Mesenchymal stem cell (in vitro differentiated cells and primary cell): ENCODE results near the gene DYNLT1.
A peak's percentile ranks its signal among the peaks of the same experiment; 100 is the strongest.

ENCODE experiments used
- DNase-seq: peaks from one replicate; pipeline ENCODE4 v3.0.0-alpha.2; 2013
- H2AFZ ChIP-seq: one replicate; pipeline ENCODE4 v1.6.1; 2013; ENCODE audit warnings: low read depth, mild to moderate bottlenecking, control low read depth, inconsistent platforms, low read length, moderate library complexity
- H2AK5ac ChIP-seq: 2 replicates; pipeline ENCODE4 v1.6.1; 2013; ENCODE audit warnings: low read length, moderate library complexity, mild to moderate bottlenecking, inconsistent platforms; ENCODE audit not compliant: severe bottlenecking
- H2BK120ac ChIP-seq: one replicate; pipeline ENCODE4 v1.6.1; 2013; ENCODE audit warnings: low read depth, mild to moderate bottlenecking, inconsistent platforms, low read length, moderate library complexity
- H2BK12ac ChIP-seq, 2 experiments: one replicate each; pipeline ENCODE4 v1.6.1; 2013; ENCODE audit warnings: inconsistent platforms in 2 of 2, low read length in 2 of 2, mild to moderate bottlenecking in 2 of 2, moderate library complexity in 2 of 2, control low read depth in 1 of 2
- H2BK15ac ChIP-seq: one replicate; pipeline ENCODE4 v1.6.1; 2013; ENCODE audit warnings: mild to moderate bottlenecking, low read depth, inconsistent platforms; ENCODE audit not compliant: poor library complexity, severe bottlenecking
- H2BK5ac ChIP-seq: 2 replicates; pipeline ENCODE4 v1.6.1; 2013; ENCODE audit warnings: low read depth, mild to moderate bottlenecking, low read length, control low read depth, inconsistent platforms; ENCODE audit not compliant: poor library complexity, severe bottlenecking
- H3K14ac ChIP-seq, 2 experiments: one replicate each; pipeline ENCODE4 v1.6.1; 2013; ENCODE audit warnings: inconsistent platforms in 2 of 2, low read length in 2 of 2, control low read depth in 1 of 2, mild to moderate bottlenecking in 1 of 2, moderate library complexity in 1 of 2
- H3K18ac ChIP-seq, 2 experiments: one replicate each; pipeline ENCODE4 v1.6.1; 2013; ENCODE audit warnings: inconsistent platforms in 2 of 2, low read length in 2 of 2, control low read depth in 1 of 2, low read depth in 1 of 2, mild to moderate bottlenecking in 1 of 2
- H3K23ac ChIP-seq, 2 experiments: one replicate each; pipeline ENCODE4 v1.6.1; 2013; ENCODE audit warnings: inconsistent platforms in 2 of 2, low read length in 2 of 2, mild to moderate bottlenecking in 2 of 2, moderate library complexity in 2 of 2, control low read depth in 1 of 2
- H3K27ac ChIP-seq: 2 replicates; pipeline ENCODE4 v1.5.1; 2013; ENCODE audit warnings: mild to moderate bottlenecking, moderate library complexity, low read length, control low read depth, inconsistent platforms; ENCODE audit not compliant: poor library complexity, severe bottlenecking
- H3K27me3 ChIP-seq, 2 experiments: 2 replicates each; pipeline versions ENCODE4 v1.6.1 to v1.7.0; 2013; ENCODE audit warnings: low read length in 2 of 2, mild to moderate bottlenecking in 2 of 2, moderate library complexity in 2 of 2, control low read depth in 1 of 2, inconsistent platforms in 1 of 2; ENCODE audit not compliant: control insufficient read depth in 1 of 2, insufficient read depth in 1 of 2
- H3K36me3 ChIP-seq, 2 experiments: 2 replicates each; pipeline versions ENCODE4 v1.6.1 to v1.7.0; 2013; ENCODE audit warnings: low read length in 2 of 2, control low read depth in 1 of 2, inconsistent platforms in 1 of 2, low read depth in 1 of 2, mild to moderate bottlenecking in 1 of 2; ENCODE audit not compliant: insufficient read depth in 2 of 2, control insufficient read depth in 1 of 2
- H3K4ac ChIP-seq, 2 experiments: one replicate each; pipeline ENCODE4 v1.6.1; 2013; ENCODE audit warnings: inconsistent platforms in 2 of 2, low read length in 2 of 2, mild to moderate bottlenecking in 2 of 2, moderate library complexity in 2 of 2, control low read depth in 1 of 2, low read depth in 1 of 2
- H3K4me1 ChIP-seq: 2 replicates; pipeline ENCODE4 v1.6.1; 2013; ENCODE audit warnings: low read depth, low read length, control low read depth; ENCODE audit not compliant: control insufficient read depth, insufficient read depth
- H3K4me2 ChIP-seq: 2 replicates; pipeline ENCODE4 v1.6.1; 2013; ENCODE audit warnings: low read length, mild to moderate bottlenecking, inconsistent platforms; ENCODE audit not compliant: poor library complexity, severe bottlenecking
- H3K4me3 ChIP-seq, 2 experiments: 2 replicates each; pipeline versions ENCODE4 v1.5.1 to v1.7.0; 2013; ENCODE audit warnings: low read length in 2 of 2, mild to moderate bottlenecking in 2 of 2, control low read depth in 1 of 2, low read depth in 1 of 2; ENCODE audit not compliant: insufficient read depth in 1 of 2
- H3K79me1 ChIP-seq: replicated peaks from 2 replicates; pipeline ENCODE4 v1.6.1; 2013; ENCODE audit warnings: mild to moderate bottlenecking, control low read depth, low read length, inconsistent platforms; ENCODE audit not compliant: poor library complexity, severe bottlenecking
- H3K9ac ChIP-seq: 2 replicates; pipeline ENCODE4 v1.7.0; 2013; ENCODE audit warnings: mild to moderate bottlenecking, low read length, moderate library complexity
- H3K9me3 ChIP-seq: 2 replicates; pipeline ENCODE4 v1.7.0; 2013; ENCODE audit warnings: mild to moderate bottlenecking, low read length; ENCODE audit not compliant: control insufficient read depth
- H4K8ac ChIP-seq: one replicate; pipeline ENCODE4 v1.6.1; 2013; ENCODE audit warnings: inconsistent platforms, mild to moderate bottlenecking, low read length, moderate library complexity
- H4K91ac ChIP-seq: one replicate; pipeline ENCODE4 v1.6.1; 2013; ENCODE audit warnings: mild to moderate bottlenecking, low read length, inconsistent platforms
- WGBS: methylation state at CpG from one replicate; pipeline ENCODE4 v1.1.7; 2013; ENCODE audit warnings: mixed read lengths; 5-methylcytosine and 5-hydroxymethylcytosine counted together

Gene DYNLT1

GRCh38 chr6:158605266-158605878 lies 39.2 kb downstream of the DYNLT1 start:
- Histone ChIP-seq H2BK15ac (no peak overlapping the region), H3K18ac (no peak overlapping the region), H3K9me3 (no peaks in the 10 kb centered on the region), H2AK5ac (no peak overlapping the region), H3K27me3 (no peaks in the 10 kb centered on the region), H3K23ac (no peak overlapping the region), H3K4ac (no peak overlapping the region), H3K36me3 (peaks cover 48 to 64% of the 10 kb centered on the region in 2 experiments), H3K4me1 (no peaks in the 10 kb centered on the region), H3K4me3 (no peak overlapping the region), H3K27ac (no peak overlapping the region), H3K9ac (no peak overlapping the region), H3K79me1 (peaks cover 33% of the 10 kb centered on the region), H2AFZ (no peak overlapping the region), H2BK12ac (no peak overlapping the region), H2BK5ac (no peak overlapping the region), H2BK120ac (no peak overlapping the region), H4K91ac (no peak overlapping the region), H3K4me2 (no peak overlapping the region), H4K8ac (no peak overlapping the region), H3K14ac (no peak overlapping the region)
- 66% methylated on average over 13 of the region's 13 CpGs for WGBS
- peak; percentile 80 for DNase-seq

GRCh38 chr6:158604048-158604406 lies 40.5 kb downstream of the DYNLT1 start:
- H3K36me3 ChIP-seq: peaks cover 49 to 62% of the 10 kb centered on the region in 2 experiments
- H3K18ac ChIP-seq: no peak overlapping the region
- H3K27me3 ChIP-seq: no peaks in the 10 kb centered on the region
- no peak overlapping the region for H3K4me2 ChIP-seq
- no peak overlapping the region for H3K27ac ChIP-seq
- no peak overlapping the region for H2BK15ac ChIP-seq
- no peak overlapping the region for H3K9ac ChIP-seq
- H4K91ac ChIP-seq: no peak overlapping the region
- 97% methylated on average over 6 of the region's 6 CpGs for WGBS
- no peak overlapping the region for H4K8ac ChIP-seq
- H2BK120ac ChIP-seq: no peak overlapping the region
- H3K79me1 ChIP-seq: peaks cover 36% of the 10 kb centered on the region
- H2BK5ac ChIP-seq: no peak overlapping the region
- H3K4me3 ChIP-seq: no peak overlapping the region
- no peak overlapping the region for H2AK5ac ChIP-seq
- no peaks in the 10 kb centered on the region for H3K9me3 ChIP-seq
- peaks cover 1% of the 10 kb centered on the region for H3K4me1 ChIP-seq
- no peak overlapping the region for H3K4ac ChIP-seq
- H2BK12ac ChIP-seq: no peak overlapping the region
- no peak overlapping the region for H3K14ac ChIP-seq
- DNase-seq: no peak
- H3K23ac ChIP-seq: no peak overlapping the region
- no peak overlapping the region for H2AFZ ChIP-seq

GRCh38 chr6:158603261-158604047 lies 41.1 kb downstream of the DYNLT1 start:
- no peak overlapping the region for H2AK5ac ChIP-seq
- peaks cover 39% of the 10 kb centered on the region for H3K79me1 ChIP-seq
- H3K4me2 ChIP-seq: no peak overlapping the region
- H3K4me1 ChIP-seq: peaks cover 1% of the 10 kb centered on the region
- peak overlapping the region; percentile 79 for H4K8ac ChIP-seq
- peaks cover 48 to 59% of the 10 kb centered on the region in 2 experiments for H3K36me3 ChIP-seq
- no peak overlapping the region for H3K27ac ChIP-seq
- H2BK5ac ChIP-seq: no peak overlapping the region
- no peak overlapping the region for H3K4me3 ChIP-seq
- no peaks in the 10 kb centered on the region for H3K27me3 ChIP-seq
- H3K9ac ChIP-seq: no peak overlapping the region
- H2AFZ ChIP-seq: no peak overlapping the region
- H2BK120ac ChIP-seq: no peak overlapping the region
- no peak overlapping the region for H3K4ac ChIP-seq
- H2BK12ac ChIP-seq: no peak overlapping the region
- WGBS: 93% methylated on average over 14 of the region's 15 CpGs
- H3K14ac ChIP-seq: no peak overlapping the region
- no peak overlapping the region for H3K23ac ChIP-seq
- no peak overlapping the region for H4K91ac ChIP-seq
- H2BK15ac ChIP-seq: no peak overlapping the region
- no peak overlapping the region for H3K18ac ChIP-seq
- no peaks in the 10 kb centered on the region for H3K9me3 ChIP-seq
- DNase-seq: no peak

GRCh38 chr6:158599635-158600034 lies 44.9 kb downstream of the DYNLT1 start:
- Histone ChIP-seq H3K4me2 (no peak overlapping the region), H3K14ac (no peak overlapping the region), H3K4ac (no peak overlapping the region), H3K4me3 (no peak overlapping the region), H2BK120ac (no peak overlapping the region), H3K9ac (no peak overlapping the region), H4K8ac (no peak overlapping the region), H3K18ac (no peak overlapping the region), H4K91ac (no peak overlapping the region), H3K27ac (no peak overlapping the region), H3K9me3 (no peaks in the 10 kb centered on the region), H2BK5ac (no peak overlapping the region), H3K23ac (no peak overlapping the region), H2BK12ac (no peak overlapping the region), H2AFZ (no peak overlapping the region), H3K4me1 (peaks cover 1% of the 10 kb centered on the region), H2BK15ac (no peak overlapping the region), H3K27me3 (no peaks in the 10 kb centered on the region), H2AK5ac (no peak overlapping the region), H3K79me1 (peaks cover 26% of the 10 kb centered on the region), H3K36me3 (peaks cover 32 to 64% of the 10 kb centered on the region in 2 experiments)
- WGBS: 94% methylated on average over 18 of the region's 18 CpGs
- DNase-seq: no peak
